Lung (tissue), 12 donors: Measurements from ENCODE around the gene LRP1B. TPM values are rescaled to one million over a fixed set of nuclear protein-coding genes. Genes with fewer than 3 reads are reported as not detected.

ENCODE experiments used
- ATAC-seq: fragments of 200-7000 bp; cut with Tn5 transposase; one replicate; pipeline ENCODE4 v1.9.1; 2020; ENCODE audit warnings: moderate number of reproducible peaks; ENCODE audit not compliant: insufficient read depth, low FRiP score
- DNase-seq, 3 donors: peaks; one replicate each; pipeline ENCODE4 v3.0.0-alpha.2; 2013 to 2017
- H3K27ac ChIP-seq, 2 donors: one replicate each; pipeline ENCODE4 v1.5.1; 2013; ENCODE audit warnings: mild to moderate bottlenecking in 2 of 2, moderate library complexity in 2 of 2, control low read depth in 1 of 2, inconsistent platforms in 1 of 2, low read depth in 1 of 2, low read length in 1 of 2
- H3K27me3 ChIP-seq, 3 donors: one replicate each; pipeline ENCODE4 v1.5.1; 2013; ENCODE audit warnings: low read length in 2 of 3; ENCODE audit not compliant: control insufficient read depth in 3 of 3, insufficient read depth in 3 of 3
- H3K36me3 ChIP-seq, 4 donors: one replicate each; pipeline ENCODE4 v1.5.1; 2013; ENCODE audit warnings: low read length in 4 of 4, mild to moderate bottlenecking in 1 of 4, moderate library complexity in 1 of 4; ENCODE audit not compliant: control insufficient read depth in 4 of 4, insufficient read depth in 4 of 4
- H3K4me1 ChIP-seq, 5 donors: one replicate each; pipeline ENCODE4 v1.5.1; 2013; ENCODE audit warnings: low read length in 5 of 5, mild to moderate bottlenecking in 2 of 5, moderate library complexity in 1 of 5; ENCODE audit not compliant: control insufficient read depth in 5 of 5, insufficient read depth in 5 of 5
- H3K4me3 ChIP-seq: one replicate; pipeline ENCODE4 v1.5.1; 2013; ENCODE audit warnings: mild to moderate bottlenecking, control low read depth, moderate library complexity
- H3K9ac ChIP-seq, 2 donors: one replicate each; pipeline ENCODE4 v1.5.1; 2013; ENCODE audit warnings: low read length in 2 of 2, control low read depth in 1 of 2; ENCODE audit not compliant: insufficient read depth in 1 of 2
- H3K9me3 ChIP-seq, 4 donors: one replicate each; pipeline ENCODE4 v1.5.1; 2013; ENCODE audit warnings: low read length in 3 of 4, mild to moderate bottlenecking in 1 of 4, moderate library complexity in 1 of 4; ENCODE audit not compliant: control insufficient read depth in 4 of 4, insufficient read depth in 3 of 4
- CTCF ChIP-seq: IDR thresholded peaks from 2 replicates; pipeline ENCODE4 v1.5.1; 2012; ENCODE audit warnings: mild to moderate bottlenecking; ENCODE audit errors: control extremely low read depth, extremely low read depth
- WGBS, 2 donors: extraction: QIAGEN DNeasy Blood & Tissue Kit; methylation state at CpG; one replicate each; pipeline ENCODE4 v1.1.7; 2013; 5-methylcytosine and 5-hydroxymethylcytosine counted together
- polyA plus RNA-seq, 2 donors: library from polyadenylated mRNA; stranded (reverse); fragments of 200-250 nt; gene quantifications; one replicate each; pipeline ENCODE4 v1.2.1, GENCODE V29; 2013
- total RNA-seq, 2 donors: library from RNA; depleted of rRNA in 1 of 2; stranded (reverse); fragments of >200 nt in 1 of 2; gene quantifications; one replicate each; pipeline ENCODE4 v1.2.1, GENCODE V29; 2014 to 2021
- donor health status: control.
- donor health status: control.
- donor health status: Bipolar disorder and iron deficiency.
- donor health status: healthy.
- donor health status: DM: yes; HTN: yes; CAD: no.

Gene LRP1B
- total and polyA plus RNA-seq, 4 donors = 0.01 to 6.5 (median 0.16) TPM

GRCh38 chr2:142056784-142057183 lies 74.0 kb downstream of the LRP1B start:
- H3K4me3 ChIP-seq = no peak overlapping the region
- H3K4me1 ChIP-seq = no peaks in the 10 kb centered on the region
- H3K9ac ChIP-seq = no peak overlapping the region
- no peak for ATAC-seq
- no peaks in the 10 kb centered on the region for H3K36me3 ChIP-seq
- no peak overlapping the region for H3K27ac ChIP-seq
- peaks cover 0 to 4% (median 0%) of the 10 kb centered on the region in 4 donors for H3K9me3 ChIP-seq
- WGBS, 2 donors = 89 to 98% methylated on average over 3 of the region's 3 CpGs
- no peak for DNase-seq
- H3K27me3 ChIP-seq = no peaks in the 10 kb centered on the region
- no peak for TF ChIP-seq CTCF

DNA sequence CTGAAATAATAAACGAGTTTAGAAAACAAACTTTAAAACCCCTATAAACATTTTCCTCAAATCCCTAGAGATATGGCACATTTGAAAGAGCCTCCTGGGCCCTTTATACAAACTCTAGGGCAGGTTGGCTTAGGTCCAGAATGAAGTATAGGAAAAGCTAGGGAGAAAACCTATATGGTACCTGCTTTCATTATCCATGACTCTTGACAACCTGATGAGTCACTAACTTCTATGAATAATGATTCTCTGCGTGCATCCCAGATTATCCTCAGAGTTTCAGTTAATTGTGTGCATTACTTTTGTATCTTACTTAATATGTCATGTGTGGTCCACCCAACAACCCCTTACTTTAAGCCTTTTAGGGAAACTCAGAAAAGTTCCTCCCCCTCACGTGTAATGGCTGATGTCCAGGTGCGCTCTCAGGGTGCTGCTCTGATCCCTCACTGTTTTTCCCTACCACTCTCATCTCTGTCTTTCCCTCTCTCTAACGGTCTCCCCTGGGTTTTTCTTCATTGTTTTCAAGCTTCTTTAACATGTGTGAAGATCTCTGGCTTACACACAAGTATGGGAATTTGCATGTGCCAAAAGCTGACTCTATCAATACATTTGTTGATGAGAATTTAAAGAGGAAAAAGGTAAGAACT lies 78.5 kb downstream of the LRP1B start:
- H3K9me3 ChIP-seq = no peaks in the 10 kb centered on the region
- 61% methylated on average over 5 of the region's 5 CpGs for WGBS, 2 donors

GRCh38 chr2:142048581-142048980 lies 82.2 kb downstream of the LRP1B start:
- Histone ChIP-seq H3K9me3 (no peaks in the 10 kb centered on the region), H3K27ac (no peak overlapping the region), H3K27me3 (no peaks in the 10 kb centered on the region), H3K4me1 (no peaks in the 10 kb centered on the region), H3K36me3 (no peaks in the 10 kb centered on the region), H3K9ac (no peak overlapping the region), H3K4me3 (no peak overlapping the region)
- no peak for ATAC-seq
- no peak for DNase-seq
- TF ChIP-seq CTCF = no peak
- WGBS, 2 donors = 55 to 64% methylated on average over 1 of the region's 1 CpG

More for the DNA sequence above, 78.5 kb downstream of the LRP1B start:
- TF ChIP-seq CTCF = no peak
- Histone ChIP-seq H3K9ac (no peak overlapping the region), H3K36me3 (no peaks in the 10 kb centered on the region), H3K4me1 (no peaks in the 10 kb centered on the region), H3K27ac (no peak overlapping the region), H3K4me3 (no peak overlapping the region), H3K27me3 (no peaks in the 10 kb centered on the region)
- no peak for DNase-seq
- ATAC-seq = no peak

- no peaks in the 10 kb centered on the region for H3K4me1 ChIP-seq
- WGBS, 2 donors = 89 to 90% methylated on average over 4 of the region's 4 CpGs
- DNase-seq (no peak), ATAC-seq (no peak)
- H3K4me3 ChIP-seq = no peak overlapping the region
- no peaks in the 10 kb centered on the region for H3K36me3 ChIP-seq
- H3K9ac ChIP-seq = no peak overlapping the region
- H3K27me3 ChIP-seq = no peaks in the 10 kb centered on the region
- no peak for TF ChIP-seq CTCF
- H3K27ac ChIP-seq = no peak overlapping the region
- H3K9me3 ChIP-seq = no peaks in the 10 kb centered on the region
These were observed 85.2 kb downstream of the LRP1B start for GRCh38 chr2:142045641-142046040.
